Stimulated activated naive CD4-positive, alpha-beta T cell (primary cell): Measurements from ENCODE around the gene GPRIN3.

ENCODE experiments used
- DNase-seq, 6 experiments: peaks; one replicate each; lab custom pipeline; 2025; lab: John Stamatoyannopoulos, UW

Gene GPRIN3

GRCh38 chr4:89307446-89308160 is at the start of gene GPRIN3:
Gene GPRIN3 (minus strand): TSS chr4:89307800. CDS start chr4:89250110, 57,690 bp downstream.
- DNase-seq: peak; percentile 46 to 69 (median 60)

- DNase-seq: no peak
These were observed 49.7 kb upstream of the GPRIN3 start for GRCh38 chr4:89357340-89357739.

GRCh38 chr4:89356086-89356485 is 48.5 kb upstream of the GPRIN3 start:
- no peak for DNase-seq

GRCh38 chr4:89353514-89353913 is 45.9 kb upstream of the GPRIN3 start:
- DNase-seq: no peak

GRCh38 chr4:89352541-89352940 is 44.9 kb upstream of the GPRIN3 start:
- no peak for DNase-seq

GRCh38 chr4:89351201-89351600 is 43.6 kb upstream of the GPRIN3 start:
- no peak for DNase-seq

GRCh38 chr4:89347363-89348025 is 39.9 kb upstream of the GPRIN3 start:
- no peak for DNase-seq

GRCh38 chr4:89344571-89344970 is 37.0 kb upstream of the GPRIN3 start:
- DNase-seq: no peak

GRCh38 chr4:89338206-89338605 is 30.6 kb upstream of the GPRIN3 start:
- no peak for DNase-seq

- DNase-seq: peak in 3 of 6 experiments; percentile 60 to 69 (median 67)
These were observed 30.1 kb upstream of the GPRIN3 start for GRCh38 chr4:89337681-89338080.

- DNase-seq: no peak
These were observed 29.3 kb upstream of the GPRIN3 start for GRCh38 chr4:89336818-89337420.

GRCh38 chr4:89334830-89335229 is 27.2 kb upstream of the GPRIN3 start:
- no peak for DNase-seq

- DNase-seq: no peak
These were observed 26.7 kb upstream of the GPRIN3 start for GRCh38 chr4:89334311-89334710.

GRCh38 chr4:89331686-89332544 is 24.3 kb upstream of the GPRIN3 start:
- DNase-seq: no peak

GRCh38 chr4:89331197-89331596 is 23.6 kb upstream of the GPRIN3 start:
- DNase-seq: no peak

GRCh38 chr4:89329280-89329679 is 21.7 kb upstream of the GPRIN3 start:
- no peak for DNase-seq

- no peak for DNase-seq
These were observed 17.1 kb upstream of the GPRIN3 start for GRCh38 chr4:89324671-89325070.

GRCh38 chr4:89322671-89323070 is 15.1 kb upstream of the GPRIN3 start:
- DNase-seq: no peak

- no peak for DNase-seq
These were observed 12.2 kb upstream of the GPRIN3 start for GRCh38 chr4:89319756-89320155.

GRCh38 chr4:89316931-89317366 is 9.3 kb upstream of the GPRIN3 start:
- peak in 3 of 6 experiments; percentile 21 to 35 (median 24) for DNase-seq

GRCh38 chr4:89316211-89316610 is 8.6 kb upstream of the GPRIN3 start:
- no peak for DNase-seq

- DNase-seq: no peak
These were observed 6.7 kb upstream of the GPRIN3 start for GRCh38 chr4:89314291-89314690.
